Middle frontal gyrus (tissue), 1 donor: Measurements from ENCODE around the gene ATPAF2.

Source experiments
- DNase-seq: peaks from one replicate; pipeline ENCODE4 v3.0.0-alpha.2; 2015; ENCODE audit warnings: low spot score; ENCODE audit errors: extremely low spot score

The ATPAF2 gene

DNA sequence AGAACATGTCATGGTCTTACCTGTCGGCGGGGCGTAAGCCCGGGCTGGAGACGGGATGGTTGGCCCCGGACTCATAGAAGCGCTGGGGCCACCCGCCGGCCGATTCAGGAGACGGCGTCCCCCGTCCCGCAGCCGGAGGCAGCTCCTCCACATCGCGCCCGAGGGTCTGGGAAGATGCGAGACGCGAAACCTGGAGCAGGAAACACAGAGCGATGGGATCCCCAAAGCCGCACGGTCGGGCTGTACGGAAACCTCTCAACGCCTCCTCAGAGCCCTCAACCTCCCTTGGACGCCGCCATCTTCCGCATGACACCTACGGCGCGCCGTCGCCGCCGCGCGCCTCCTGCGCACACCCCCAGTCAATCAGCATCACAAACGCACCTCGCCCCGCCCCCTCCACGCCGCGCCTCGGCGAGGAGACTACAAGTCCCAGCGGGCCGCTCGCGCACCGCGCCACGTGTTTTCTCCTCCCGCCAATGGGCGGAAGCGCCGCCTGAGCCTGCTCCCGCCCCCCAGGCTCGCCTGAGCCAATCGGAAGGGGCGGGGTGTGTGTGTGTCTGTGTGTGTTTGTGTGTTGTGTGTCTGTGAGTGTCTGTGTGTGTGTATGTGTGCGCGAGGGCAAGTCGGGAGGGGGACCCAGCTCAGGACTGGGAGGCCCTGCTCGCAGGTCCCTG is at the start of gene ATPAF2, which contains the start of gene GID4:
TSS of gene ATPAF2 (minus strand) at position 308 of the 674 bp plus-strand sequence. CDS start at position 153, 155 bp downstream.
TSS of gene GID4 (plus strand) at position 548 of the 674 bp plus-strand sequence. CDS start at position 605, 57 bp downstream.
- peak; percentile 97 for DNase-seq

DNA sequence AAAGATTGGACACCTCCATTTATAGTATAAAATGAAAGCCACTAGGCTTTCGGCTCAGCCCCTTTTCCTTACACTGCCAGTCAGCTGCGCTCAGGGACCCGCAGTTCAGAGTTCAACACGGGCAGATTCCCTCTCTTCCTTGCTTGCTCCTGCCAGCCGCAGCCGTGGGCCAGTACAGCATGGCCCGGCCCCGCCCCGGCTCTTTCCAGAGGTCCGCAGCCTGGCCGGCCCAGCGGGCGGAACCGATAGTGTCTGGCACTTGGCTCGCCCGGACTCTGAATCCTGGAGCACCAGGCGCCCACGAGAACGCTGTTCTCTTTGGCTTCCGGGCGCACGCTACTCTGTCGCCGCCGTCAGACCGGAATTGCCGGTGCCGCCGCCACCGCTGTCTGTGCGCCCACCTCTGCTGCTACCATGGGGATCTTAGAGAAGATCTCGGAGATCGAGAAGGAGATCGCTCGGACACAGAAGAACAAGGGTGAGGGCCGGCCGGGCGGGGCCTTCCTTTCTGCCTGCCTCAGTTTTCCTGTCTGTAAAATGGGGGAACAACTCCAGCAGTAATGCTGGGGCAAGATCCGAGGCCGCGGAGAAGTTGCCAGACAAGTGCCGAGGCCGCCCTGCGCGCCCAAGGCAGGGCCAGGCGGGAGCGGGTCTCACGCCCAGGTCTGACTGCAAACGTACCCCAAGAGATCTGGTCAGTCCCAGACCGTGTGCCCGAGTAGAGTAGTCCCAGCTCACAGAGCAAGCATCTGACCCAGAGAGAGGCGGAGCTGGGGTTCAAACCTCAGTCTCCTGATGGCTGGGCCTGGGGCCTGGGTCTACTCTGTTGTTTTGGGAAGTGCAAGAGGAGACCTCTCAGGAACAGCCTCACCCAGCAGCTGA is 48.9 kb upstream of the ATPAF2 start, which contains the start of gene DRG2:
TSS of gene DRG2 (plus strand) at position 339 of the 882 bp plus-strand sequence. CDS start at position 415, 76 bp downstream.
- peak; percentile 84 for DNase-seq

DNA sequence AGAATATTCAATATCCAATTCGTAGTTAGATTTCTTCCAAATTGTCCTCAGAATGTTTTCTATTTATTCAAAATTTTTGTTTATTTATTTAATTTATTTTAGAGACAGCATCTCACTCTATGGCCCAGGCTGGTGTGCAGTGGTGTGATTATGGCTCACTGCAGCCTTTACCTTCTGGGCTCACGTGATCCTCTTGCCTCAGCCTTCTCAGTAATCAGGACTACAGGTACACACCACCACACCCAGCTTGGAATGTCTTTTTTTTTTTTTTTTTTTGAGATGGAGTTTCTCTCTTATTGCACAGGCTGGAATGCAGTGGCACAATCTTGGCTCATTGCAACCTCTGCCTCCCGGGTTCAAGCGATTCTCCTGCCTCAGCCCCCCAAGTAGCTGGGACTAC is 45.3 kb upstream of the ATPAF2 start:
- DNase-seq: no peak

DNA sequence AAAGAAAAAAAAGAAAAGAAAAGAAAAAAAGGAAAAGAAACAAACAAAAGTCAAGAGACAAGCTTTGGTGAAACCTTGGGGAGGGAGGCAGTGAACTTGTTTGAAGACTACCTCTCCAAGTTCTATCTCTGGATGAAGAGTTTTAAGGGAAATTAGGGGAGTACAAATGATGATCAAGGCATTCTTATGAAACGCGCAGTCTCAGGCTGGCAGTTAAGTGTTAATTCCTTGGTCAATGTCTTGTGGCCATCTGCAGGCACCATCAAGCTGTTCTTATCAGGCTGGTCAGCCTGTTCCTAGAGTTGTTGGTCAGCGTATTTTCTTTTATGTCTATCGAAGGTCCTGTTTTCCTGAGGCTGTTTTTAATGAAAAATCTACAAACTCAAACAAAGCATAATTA is 40.6 kb upstream of the ATPAF2 start:
- no peak for DNase-seq

DNA sequence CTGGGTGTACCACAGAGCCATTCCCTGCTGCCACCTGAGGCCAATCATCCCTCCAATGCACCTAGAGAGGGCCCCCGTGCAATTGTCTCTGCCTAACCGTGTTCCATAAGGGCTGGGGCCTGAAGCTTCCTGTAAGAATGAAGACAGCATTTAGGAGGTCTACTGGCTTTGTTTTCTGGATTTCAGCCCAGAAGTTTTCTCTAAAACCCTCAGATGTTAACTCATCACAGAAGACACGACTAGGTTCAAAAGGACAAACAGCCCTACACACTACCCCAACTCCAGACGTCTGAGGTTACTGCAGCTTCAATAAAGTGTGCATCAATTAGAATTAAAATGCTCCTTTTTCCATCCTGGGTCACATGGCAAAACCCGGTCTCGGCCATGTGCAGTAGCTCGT is 38.0 kb upstream of the ATPAF2 start:
- no peak for DNase-seq

DNA sequence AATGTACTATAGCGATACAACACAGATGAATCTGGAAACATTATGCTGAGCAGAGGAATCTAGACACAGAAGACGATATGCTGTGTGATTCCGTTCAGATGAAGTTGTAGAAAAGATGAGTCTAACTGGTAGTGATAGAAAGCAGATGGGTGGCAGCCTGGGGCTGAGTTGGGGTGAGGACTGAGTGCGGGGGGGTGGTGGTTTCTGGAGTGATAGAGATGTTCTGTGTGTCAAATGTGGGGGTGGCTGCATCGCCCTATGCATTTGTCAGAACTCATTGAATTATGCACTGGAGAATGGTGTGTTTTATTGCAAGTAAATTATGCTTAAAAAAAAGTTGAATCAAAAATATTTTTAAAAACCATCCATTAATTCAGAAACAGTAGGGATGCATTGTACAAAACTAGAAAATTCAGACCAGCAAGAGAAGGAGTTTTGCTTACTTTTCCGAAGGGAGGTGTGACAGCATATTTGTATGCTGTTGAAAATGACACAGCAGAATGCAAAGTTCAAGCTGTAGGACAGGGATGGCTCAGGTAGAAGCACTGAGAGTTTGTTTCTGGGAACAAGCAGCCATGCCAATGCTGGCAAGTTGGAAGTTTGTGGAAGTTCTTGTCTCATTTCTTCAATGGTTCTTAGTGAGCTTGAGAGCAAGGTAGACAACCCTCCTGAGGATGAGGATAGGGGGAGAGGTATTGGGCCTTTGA is 35.8 kb upstream of the ATPAF2 start:
- DNase-seq: no peak

DNA sequence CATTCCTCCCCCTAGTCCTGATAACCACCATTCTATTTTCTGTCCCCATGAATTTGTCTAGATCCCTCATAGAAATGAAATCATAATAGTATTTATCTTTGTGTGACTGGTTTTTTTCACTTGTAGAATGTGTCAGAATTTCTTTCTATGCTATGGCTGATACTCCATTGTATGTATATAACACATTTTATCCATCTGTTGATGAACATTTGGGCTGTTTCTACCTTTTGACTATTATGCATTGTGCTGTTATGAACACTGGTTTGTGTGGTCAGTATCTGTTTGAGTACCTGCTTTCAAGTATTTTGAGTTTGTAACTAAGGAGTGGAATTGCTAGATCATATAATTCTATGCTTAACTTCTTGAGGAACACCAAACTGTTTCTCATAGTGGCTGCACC is 32.8 kb upstream of the ATPAF2 start:
- DNase-seq: no peak

DNA sequence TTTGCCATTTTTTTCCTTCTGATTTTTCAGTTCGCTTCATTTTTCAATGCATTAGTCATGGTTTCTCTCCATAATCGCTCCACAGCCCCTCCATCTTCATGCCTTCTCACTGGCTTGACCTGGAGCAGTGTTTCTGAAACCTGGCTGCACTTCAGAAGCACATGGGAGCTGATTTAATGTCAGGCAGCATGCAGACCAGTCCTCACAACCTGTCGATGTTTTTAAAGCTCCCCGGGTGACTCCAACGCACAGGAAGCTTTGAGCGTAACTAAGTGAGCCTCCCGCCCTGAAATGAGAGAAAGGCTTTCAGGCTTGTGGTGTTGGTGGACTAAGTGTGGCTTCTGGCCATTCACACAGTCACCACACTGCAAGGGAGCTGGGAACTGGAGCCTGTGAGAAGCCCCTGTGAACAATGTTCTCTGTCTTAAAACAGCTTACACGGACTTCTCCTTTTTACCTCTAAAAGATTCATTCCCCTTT is 31.9 kb upstream of the ATPAF2 start:
- no peak for DNase-seq

DNA sequence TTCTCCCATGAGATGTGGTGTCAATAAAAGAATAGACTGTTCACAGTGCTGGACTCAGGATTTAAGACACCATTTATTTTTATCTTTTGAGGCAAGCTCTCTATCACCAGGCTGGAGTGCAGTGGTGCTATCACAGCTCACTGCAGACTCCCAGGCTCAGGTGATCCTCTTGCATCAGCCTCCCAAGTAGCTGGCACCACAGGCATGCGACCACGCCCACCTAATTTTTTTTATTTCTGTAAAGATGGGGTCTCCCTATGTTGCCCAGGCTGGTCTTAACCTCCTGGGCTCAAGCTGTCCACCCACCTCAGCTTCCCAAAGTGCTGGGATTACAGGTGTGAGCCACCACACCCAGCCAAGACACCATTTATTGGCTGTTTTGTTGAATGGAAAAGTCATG is 30.1 kb upstream of the ATPAF2 start:
- DNase-seq: no peak

DNA sequence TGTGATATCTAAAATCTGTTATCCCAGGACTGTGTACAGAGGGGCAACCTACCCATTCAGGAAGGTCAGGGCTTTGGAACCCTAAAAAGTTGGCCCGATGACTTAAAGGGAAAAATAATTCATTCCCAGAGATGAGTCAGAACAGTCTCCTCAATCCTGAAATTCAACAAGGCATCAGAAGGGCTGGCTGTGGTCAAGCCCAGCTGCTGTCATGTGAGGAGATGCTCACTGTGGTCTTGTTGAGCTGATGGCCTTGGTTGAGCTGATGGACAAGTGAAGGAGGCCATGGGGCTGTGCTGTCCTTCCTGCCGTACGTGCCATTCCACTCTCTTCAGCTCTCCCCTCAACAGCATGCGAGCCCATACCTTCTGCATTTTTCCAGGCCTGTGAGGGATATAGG is 27.9 kb upstream of the ATPAF2 start:
- no peak for DNase-seq

DNA sequence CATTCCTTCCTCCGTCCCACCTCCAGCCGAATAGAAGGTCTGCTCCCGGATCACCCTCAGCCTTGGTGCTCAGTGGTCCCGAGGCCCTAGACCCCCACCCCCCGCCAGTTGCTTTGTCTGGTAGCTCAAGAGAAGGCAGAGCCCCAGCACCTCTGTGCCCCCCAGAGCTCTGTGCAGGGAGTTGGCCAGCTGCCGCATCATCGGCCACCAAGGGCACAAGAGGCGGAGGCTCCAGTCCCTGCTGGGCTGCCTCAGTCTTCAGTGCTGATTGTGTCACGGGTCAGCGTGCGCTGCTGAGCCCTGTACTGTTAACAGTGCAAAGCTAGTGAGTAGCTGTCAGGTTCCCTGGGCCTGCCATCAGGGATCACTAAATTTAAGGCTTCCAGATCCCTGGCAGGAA is 26.6 kb upstream of the ATPAF2 start:
- no peak for DNase-seq

DNA sequence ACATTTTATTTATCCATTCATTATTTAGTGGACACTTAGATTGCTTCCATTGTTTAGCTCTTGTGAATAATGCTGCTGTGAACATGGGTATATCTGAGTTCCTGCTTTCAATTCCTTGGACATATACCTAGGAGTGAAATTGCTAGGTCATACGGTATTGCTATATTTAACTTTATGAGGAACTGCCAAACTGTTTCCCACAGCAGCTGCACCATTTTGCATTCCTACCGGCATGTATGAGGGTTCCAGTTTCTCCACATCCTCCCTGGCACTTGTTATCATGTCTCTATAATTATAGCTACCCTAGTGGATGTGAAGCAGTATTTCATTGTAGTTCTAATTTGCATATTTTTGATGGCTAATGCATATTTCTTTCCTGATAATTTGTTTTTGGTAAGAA is 25.1 kb upstream of the ATPAF2 start:
- DNase-seq: no peak

DNA sequence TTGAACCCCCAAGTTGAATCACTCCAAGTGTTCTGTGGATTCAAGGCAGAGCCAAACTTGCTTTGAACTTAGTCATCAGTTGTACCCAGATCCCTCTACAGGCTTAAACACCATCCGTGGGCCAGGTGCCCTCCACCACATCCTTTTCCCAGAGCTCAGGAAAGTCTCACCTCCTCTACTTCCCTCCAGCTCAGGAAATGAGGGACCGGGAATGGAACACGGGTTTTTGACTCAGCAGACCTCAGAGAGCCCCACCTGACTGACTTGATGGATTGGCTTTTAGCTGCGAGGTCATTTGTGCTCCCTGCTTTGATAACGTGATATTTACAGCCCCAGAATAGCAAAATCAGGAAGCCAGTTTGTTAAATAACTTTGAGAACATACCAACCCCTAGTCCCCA is 20.3 kb upstream of the ATPAF2 start:
- DNase-seq: no peak

DNA sequence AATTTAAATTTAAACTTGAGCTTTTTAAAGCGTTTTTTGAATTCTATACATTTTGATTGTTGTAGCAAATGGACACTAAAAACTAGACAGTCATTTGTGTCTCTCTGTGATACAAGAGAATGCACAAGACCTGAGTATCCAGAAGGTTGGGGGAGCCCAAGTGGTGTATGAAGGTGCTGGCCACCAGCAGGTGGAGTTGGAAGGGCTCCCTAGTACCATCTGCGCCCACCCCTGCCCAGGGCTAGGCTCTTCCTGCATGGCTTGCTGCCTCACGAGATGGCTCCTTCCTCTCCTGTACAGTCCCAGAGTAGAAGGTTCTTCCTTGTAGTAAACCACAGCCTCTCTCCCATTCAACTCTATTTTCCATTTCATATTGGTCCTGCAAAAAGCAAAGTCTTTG is 17.2 kb upstream of the ATPAF2 start:
- DNase-seq: no peak

DNA sequence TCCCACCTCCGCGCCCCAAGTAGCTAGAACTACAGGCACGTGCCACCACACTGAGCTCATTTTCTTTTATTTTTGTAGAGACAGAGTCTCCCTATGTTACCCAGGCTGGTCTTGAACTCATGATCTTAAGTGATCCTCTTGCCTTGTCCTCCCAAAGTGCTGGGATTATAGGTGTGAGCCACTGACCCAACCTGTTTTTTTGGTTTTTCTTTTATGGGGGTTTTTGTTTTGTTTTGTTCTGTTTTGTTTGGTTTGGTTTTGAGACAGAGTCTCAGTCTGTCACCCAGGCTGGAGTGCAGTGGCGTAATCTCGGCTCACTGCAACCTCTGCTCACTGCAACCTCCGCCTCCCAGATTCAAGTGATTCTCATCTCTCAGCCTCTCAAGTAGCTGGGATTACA is 16.6 kb upstream of the ATPAF2 start:
- DNase-seq: no peak

DNA sequence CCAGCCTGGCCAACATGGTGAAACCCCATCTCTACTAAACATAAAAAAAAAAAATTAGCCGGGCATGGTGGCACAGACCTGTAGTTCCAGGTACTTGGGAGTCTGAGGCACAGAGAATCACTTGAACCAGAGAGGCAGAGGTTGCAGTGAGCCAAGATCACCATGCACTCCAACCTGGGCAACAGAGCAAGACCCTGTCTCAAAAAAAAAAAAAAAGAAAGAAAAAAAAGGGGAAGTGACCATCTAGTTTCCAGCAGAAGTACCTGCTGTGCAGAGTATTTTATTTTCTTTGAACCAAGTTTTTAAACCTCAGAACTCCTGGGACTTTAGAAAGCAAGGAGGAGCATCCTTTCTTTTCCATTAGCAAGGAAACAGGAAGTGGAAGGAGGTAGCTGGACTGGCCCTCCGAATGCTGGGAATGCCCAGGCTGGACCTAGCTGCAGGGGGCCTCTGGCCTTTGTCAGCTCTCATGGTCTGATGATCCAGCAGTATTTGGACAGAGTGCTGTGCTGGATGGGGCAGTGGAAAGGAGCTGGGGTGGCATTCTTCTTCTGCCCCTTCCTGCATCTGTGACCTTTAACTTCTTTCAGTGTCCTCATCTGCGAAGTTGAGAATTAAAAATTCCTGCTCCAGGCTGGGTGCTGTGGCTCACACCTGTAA is 6.9 kb upstream of the ATPAF2 start:
- DNase-seq: no peak

DNA sequence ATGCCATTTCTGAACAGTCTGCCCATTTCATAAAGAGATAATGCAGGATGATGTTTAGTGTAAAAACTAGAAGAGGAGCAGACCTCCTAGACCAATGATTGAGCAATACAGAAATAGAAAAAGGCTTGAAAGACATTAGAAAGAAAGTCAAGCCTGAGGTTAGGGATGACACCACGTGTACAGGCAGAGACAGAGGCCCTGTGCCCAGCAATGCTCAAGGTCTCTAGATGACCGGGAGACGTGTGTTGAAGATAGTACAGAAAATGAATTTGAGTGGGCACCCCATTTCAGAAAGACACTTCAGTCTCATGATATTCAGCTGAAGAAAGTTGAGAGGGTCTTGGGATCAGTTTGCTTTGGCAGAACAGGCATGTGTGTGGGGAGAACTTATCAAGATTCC is 5.6 kb upstream of the ATPAF2 start:
- DNase-seq: no peak

DNA sequence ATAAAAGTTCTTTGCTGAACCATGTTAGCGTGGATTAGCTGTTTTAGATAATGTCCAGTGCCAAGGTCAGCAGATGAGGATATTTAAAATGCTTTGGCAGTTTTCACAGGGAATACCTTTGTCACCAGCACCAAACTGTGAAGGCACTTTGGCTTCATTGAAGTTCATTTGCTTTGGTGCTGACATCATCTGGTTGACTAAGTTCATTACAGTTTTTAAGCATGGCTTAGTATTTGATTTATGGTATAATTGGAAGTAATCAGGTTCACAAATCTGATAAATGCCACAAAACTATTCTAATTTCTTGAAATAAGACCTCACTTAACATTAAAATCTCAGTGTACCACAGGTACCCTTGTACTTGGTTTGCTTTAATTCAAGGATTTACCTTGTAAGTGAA is 4.5 kb upstream of the ATPAF2 start:
- no peak for DNase-seq

DNA sequence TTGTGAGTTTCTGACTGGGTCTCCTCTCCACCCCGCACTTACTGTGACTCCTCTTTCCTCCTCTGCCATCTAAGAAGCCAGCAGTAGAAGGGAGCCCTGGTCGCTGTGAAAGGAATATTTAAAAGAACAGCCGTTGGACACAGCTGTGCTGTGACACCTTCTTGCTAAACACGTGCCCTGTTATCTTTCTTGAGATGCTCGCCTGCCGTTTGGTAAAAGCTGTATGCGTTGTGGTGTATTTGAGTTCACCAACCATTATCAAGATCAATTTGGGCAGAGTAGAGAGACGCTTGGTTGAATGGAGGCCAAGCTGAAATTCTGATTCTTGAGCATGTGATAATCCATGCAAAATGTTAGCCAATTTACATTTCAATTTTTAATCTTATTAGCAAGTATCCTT is 4.0 kb upstream of the ATPAF2 start:
- no peak for DNase-seq

DNA sequence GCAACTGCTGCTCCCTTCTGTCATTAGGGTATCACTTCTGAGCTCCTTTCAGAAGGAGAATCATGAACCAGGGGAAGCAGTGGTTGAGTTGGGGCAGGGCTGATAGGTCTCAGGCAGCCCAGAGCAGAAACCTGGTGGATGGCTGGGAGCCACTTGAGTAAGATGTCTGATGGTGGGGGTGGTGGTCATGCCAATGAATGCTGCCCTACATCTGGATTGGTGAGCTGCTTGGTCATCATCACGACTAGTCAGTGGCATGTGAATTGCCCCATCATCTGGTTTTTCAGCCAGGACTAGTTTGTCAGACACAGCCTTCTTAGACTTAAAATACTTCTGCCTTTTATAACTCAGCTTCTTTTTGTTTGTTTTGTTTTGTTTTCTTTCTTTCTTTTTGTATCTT is 2.8 kb upstream of the ATPAF2 start:
- DNase-seq: no peak

DNA sequence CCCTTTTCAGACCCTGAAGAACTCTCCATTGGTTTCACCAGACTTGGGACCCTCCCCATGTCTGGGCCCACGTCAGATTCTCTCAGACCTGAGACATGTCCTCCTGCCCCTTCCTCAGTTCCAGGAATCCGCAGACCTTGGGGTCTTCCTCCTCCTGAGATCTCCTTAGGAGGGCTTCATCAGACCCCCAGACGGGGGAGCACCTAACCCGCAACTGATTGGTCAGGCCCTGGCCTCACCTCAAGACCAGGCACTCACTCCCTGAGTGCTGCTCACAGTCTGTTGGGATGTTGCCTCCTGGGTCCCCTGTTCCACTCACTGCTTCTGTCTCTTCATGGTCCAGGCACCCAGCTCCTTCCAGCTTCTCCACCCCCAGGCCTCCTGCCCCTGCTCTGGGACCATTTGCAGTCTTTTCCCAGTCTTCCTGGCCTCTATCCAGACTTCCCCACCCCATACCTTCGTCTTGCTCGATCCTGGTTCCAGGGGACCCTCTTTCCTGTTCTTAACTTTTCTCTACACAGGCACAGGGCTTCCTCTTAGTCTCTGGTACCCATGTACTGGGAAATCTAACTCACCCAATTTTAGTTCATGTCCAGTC is 1.4 kb upstream of the ATPAF2 start:
- DNase-seq: no peak
